Body of pancreas (tissue), 4 donors: ENCODE data around the gene PRR20D. TPM values are rescaled to one million over a fixed set of nuclear protein-coding genes. Genes with fewer than 3 reads are reported as not detected.
"Not testable (repeated sequence)": the region's sequence is repeated elsewhere in the genome, so short reads cannot be mapped to it uniquely, and the experiment has no call there.

Source experiments
- ATAC-seq: fragments of 150-250 bp; one replicate; pipeline ENCODE4 v1.9.1; 2016
- DNase-seq, 4 donors: peaks; one replicate each; pipeline ENCODE4 v3.0.0-alpha.2; 2019
- H3K27ac ChIP-seq, 4 donors: fragments of 200-600 bp; sonication (generic); 1 replicate in 3 of 4; 2 replicates in 1 of 4; pipeline versions ENCODE4 v1.5.1 to v1.6.1; 2016 to 2019; ENCODE audit warnings: mild to moderate bottlenecking in 1 of 4, mixed read lengths in 1 of 4, moderate library complexity in 1 of 4
- H3K27me3 ChIP-seq, 2 donors: fragments of 200-600 bp; sonication (generic); one replicate each; pipeline ENCODE4 v1.6.0; 2016; ENCODE audit warnings: mild to moderate bottlenecking in 1 of 2
- H3K36me3 ChIP-seq, 2 donors: fragments of 200-600 bp; sonication (generic); replicated peaks in 1 of 2; 2 replicates each; pipeline ENCODE4 v1.5.1; 2016; ENCODE audit warnings: low read depth in 2 of 2; ENCODE audit not compliant: insufficient read depth in 1 of 2
- H3K4me1 ChIP-seq: fragments of 200-600 bp; sonication (generic); one replicate; pipeline ENCODE4 v1.6.0; 2016
- H3K4me3 ChIP-seq, 2 donors: fragments of 200-600 bp; sonication (generic); 1 replicate in 1 of 2; 2 replicates in 1 of 2; pipeline ENCODE4 v1.5.1; 2016 to 2019
- H3K9me3 ChIP-seq, 3 donors: fragments of 200-600 bp; sonication (generic); 1 replicate in 2 of 3; 2 replicates in 1 of 3; pipeline ENCODE4 v1.5.1; 2016
- CTCF ChIP-seq, 7 experiments: fragments of 450-650 bp in 4 of 7; fragments of 200-600 bp in 3 of 7; sonication (generic) in 3 of 7; IDR thresholded peaks; one replicate each; pipeline ENCODE4 v1.5.1; 2016 to 2019; ENCODE audit warnings: antibody characterized with exemption in 7 of 7
- POLR2A ChIP-seq, 3 donors: fragments of 450-650 bp; IDR thresholded peaks; one replicate each; pipeline ENCODE4 v1.6.1; 2016; ENCODE audit warnings: antibody characterized with exemption in 3 of 3, mild to moderate bottlenecking in 2 of 3
- WGBS, 2 donors: methylation state at CpG; one replicate each; pipeline ENCODE4 v1.1.5; 2017; 5-methylcytosine and 5-hydroxymethylcytosine counted together
- intact Hi-C: fragments of 100-400 bp; cut with DNase I; formaldehyde crosslinking; loops from one replicate; pipeline ENCODE4 v1.15.1; 2023
- total RNA-seq, 2 donors: library from RNA; depleted of rRNA; stranded (reverse); fragments of >200 nt; gene quantifications; one replicate each; pipeline ENCODE4 v1.1.0, GENCODE V29; 2016

The PRR20D gene
- total RNA-seq, 2 donors from 2014 or later = not detected

GRCh38 chr13:57137585-57137984 is 22.8 kb upstream of the PRR20D start:
- no peaks in the 10 kb centered on the region for H3K9me3 ChIP-seq
- H3K27me3 ChIP-seq = no peaks in the 10 kb centered on the region
- 28 to 33% methylated on average over 4 of the region's 4 CpGs for WGBS, 2 donors
- ATAC-seq = no peak
- H3K4me3 ChIP-seq = no peak overlapping the region
- intact Hi-C loops = no loop called here
- H3K4me1 ChIP-seq = no peaks in the 10 kb centered on the region
- no peak for DNase-seq
- H3K36me3 ChIP-seq = no peaks in the 10 kb centered on the region
- no peak overlapping the region for H3K27ac ChIP-seq
- TF ChIP-seq POLR2A (IDR thresholded peaks at IDR 0.05) (no peak), CTCF (IDR thresholded peaks at IDR 0.05) (no peak)

- Histone ChIP-seq H3K4me1 (no peaks in the 10 kb centered on the region), H3K36me3 (no peaks in the 10 kb centered on the region), H3K9me3 (no peaks in the 10 kb centered on the region), H3K27me3 (no peaks in the 10 kb centered on the region), H3K27ac (no peak overlapping the region), H3K4me3 (no peak overlapping the region)
- intact Hi-C loops = no loop called here
- TF ChIP-seq CTCF (IDR thresholded peaks at IDR 0.05) (no peak), POLR2A (IDR thresholded peaks at IDR 0.05) (no peak)
- WGBS, 2 donors = 63 to 75% methylated on average over 5 of the region's 5 CpGs
- no peak for ATAC-seq
- no peak for DNase-seq
Observed at GRCh38 chr13:57138988-57139387, 21.4 kb upstream of the PRR20D start.

- H3K4me1 ChIP-seq, H3K9me3 ChIP-seq, H3K4me3 ChIP-seq, ATAC-seq, H3K36me3 ChIP-seq, DNase-seq, intact Hi-C loops, H3K27ac ChIP-seq, H3K27me3 ChIP-seq: not testable (repeated sequence)
- WGBS, 2 donors = no CpG with 5 or more reads among the region's 18 CpGs
Observed at GRCh38 chr13:57139781-57140180, 20.7 kb upstream of the PRR20D start.

DNA sequence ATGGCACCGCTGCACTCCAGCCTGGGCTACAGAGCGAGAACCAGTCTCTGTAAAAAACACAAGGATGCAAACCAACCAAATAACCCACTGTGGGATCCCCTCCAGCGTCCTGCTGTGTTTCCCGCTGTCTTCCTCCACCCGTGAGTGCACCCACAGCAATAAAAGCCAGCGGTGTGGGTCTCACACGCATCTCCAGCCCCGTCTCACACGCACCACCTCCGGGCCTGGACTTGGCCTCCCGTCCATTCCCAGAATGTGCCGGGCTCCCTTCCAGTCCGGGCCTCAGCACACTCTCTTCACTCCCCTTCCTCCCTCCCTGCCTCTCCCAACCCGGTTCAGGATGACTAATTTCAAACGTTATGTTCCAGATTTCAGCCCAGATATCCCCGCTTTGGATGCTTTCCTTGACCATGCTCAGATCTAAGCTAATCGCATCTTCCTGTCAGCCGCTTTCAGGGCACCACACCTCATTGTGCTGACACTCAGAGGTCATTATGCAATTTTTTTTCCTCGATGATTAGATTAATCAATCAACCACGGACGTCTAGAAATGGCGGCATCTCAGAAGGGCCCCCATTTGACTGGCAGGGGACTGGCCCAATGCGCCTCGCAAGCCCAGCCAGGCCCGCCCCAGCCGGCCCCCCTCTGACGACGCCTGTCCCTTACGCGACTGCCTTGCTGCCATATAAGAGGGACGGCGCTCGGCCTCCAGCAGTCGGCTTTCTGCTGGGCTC is 20.0 kb upstream of the PRR20D start, which contains the start of gene PRR20A:
Gene PRR20A, plus strand, starts transcription at position 684 of the 734 bp plus-strand sequence. CDS start 387 bp downstream, outside the sequence.
- 85% methylated on average over 9 of the region's 34 CpGs; no CpG with 5 or more reads in 1 of the 2 donors for WGBS, 2 donors
- H3K4me1 ChIP-seq, H3K27me3 ChIP-seq, intact Hi-C loops, H3K4me3 ChIP-seq, H3K9me3 ChIP-seq, H3K27ac ChIP-seq, DNase-seq, H3K36me3 ChIP-seq, ATAC-seq: not testable (repeated sequence)

DNA sequence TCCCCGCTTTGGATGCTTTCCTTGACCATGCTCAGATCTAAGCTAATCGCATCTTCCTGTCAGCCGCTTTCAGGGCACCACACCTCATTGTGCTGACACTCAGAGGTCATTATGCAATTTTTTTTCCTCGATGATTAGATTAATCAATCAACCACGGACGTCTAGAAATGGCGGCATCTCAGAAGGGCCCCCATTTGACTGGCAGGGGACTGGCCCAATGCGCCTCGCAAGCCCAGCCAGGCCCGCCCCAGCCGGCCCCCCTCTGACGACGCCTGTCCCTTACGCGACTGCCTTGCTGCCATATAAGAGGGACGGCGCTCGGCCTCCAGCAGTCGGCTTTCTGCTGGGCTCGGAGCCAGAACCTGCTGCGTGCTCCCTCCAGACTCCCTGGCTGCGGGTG is 13.2 kb upstream of the PRR20D start, which contains the start of gene PRR20B:
Gene PRR20B, plus strand, starts transcription at position 301 of the 400 bp plus-strand sequence. CDS start 387 bp downstream, outside the sequence.
- H3K9me3 ChIP-seq, intact Hi-C loops, ATAC-seq, H3K4me1 ChIP-seq, H3K4me3 ChIP-seq, H3K27ac ChIP-seq, H3K27me3 ChIP-seq, DNase-seq, H3K36me3 ChIP-seq: not testable (repeated sequence)
- WGBS, 2 donors = no CpG with 5 or more reads among the region's 22 CpGs

GRCh38 chr13:57148106-57148505 is 12.3 kb upstream of the PRR20D start:
- H3K36me3 ChIP-seq, H3K4me3 ChIP-seq, intact Hi-C loops, ATAC-seq, DNase-seq, H3K27ac ChIP-seq, H3K9me3 ChIP-seq, H3K27me3 ChIP-seq, H3K4me1 ChIP-seq: not testable (repeated sequence)
- 83 to 91% methylated on average over 9 of the region's 14 CpGs for WGBS, 2 donors

GRCh38 chr13:57153761-57154160 is 6.7 kb upstream of the PRR20D start, which contains the start of gene PRR20C:
Gene PRR20C (plus strand): TSS chr13:57154061. CDS start chr13:57154448, 387 bp downstream.
- H3K4me3 ChIP-seq, DNase-seq, intact Hi-C loops, H3K27ac ChIP-seq, H3K9me3 ChIP-seq, H3K27me3 ChIP-seq, H3K4me1 ChIP-seq, ATAC-seq, H3K36me3 ChIP-seq: not testable (repeated sequence)
- WGBS, 2 donors = no CpG with 5 or more reads among the region's 22 CpGs

- H3K4me3 ChIP-seq, ATAC-seq, H3K27me3 ChIP-seq, intact Hi-C loops, H3K36me3 ChIP-seq, H3K27ac ChIP-seq, H3K4me1 ChIP-seq, H3K9me3 ChIP-seq, DNase-seq: not testable (repeated sequence)
- no CpG with 5 or more reads among the region's 22 CpGs for WGBS, 2 donors
Observed at GRCh38 chr13:57166897-57167296, 6.5 kb downstream of the PRR20D start, which contains the start of gene PRR20E. Gene PRR20E (plus strand): TSS chr13:57167197. CDS start chr13:57167584, 387 bp downstream.
